Liver (tissue), 9 donors: ENCODE data around the gene IL13. TPM values are rescaled to one million over a fixed set of nuclear protein-coding genes. Genes with fewer than 3 reads are reported as not detected.

Experiments used
- DNase-seq: peaks from one replicate; pipeline ENCODE4 v3.0.0-alpha.2; 2017; ENCODE audit warnings: low spot score
- H3K27ac ChIP-seq, 2 donors: one replicate each; pipeline ENCODE4 v1.7.0; 2013; ENCODE audit warnings: inconsistent platforms in 2 of 2, low read length in 2 of 2, control low read depth in 1 of 2, low read depth in 1 of 2, mild to moderate bottlenecking in 1 of 2
- H3K27me3 ChIP-seq, 4 donors: one replicate each; pipeline versions ENCODE4 v1.6.1 to v1.7.0; 2013; ENCODE audit warnings: low read length in 3 of 4, inconsistent platforms in 1 of 4, mild to moderate bottlenecking in 1 of 4, moderate library complexity in 1 of 4; ENCODE audit not compliant: control insufficient read depth in 4 of 4, insufficient read depth in 4 of 4
- H3K36me3 ChIP-seq, 4 donors: one replicate each; pipeline versions ENCODE4 v1.6.1 to v1.7.0; 2013; ENCODE audit warnings: low read length in 3 of 4, mild to moderate bottlenecking in 3 of 4, low read depth in 1 of 4, moderate library complexity in 1 of 4; ENCODE audit not compliant: control insufficient read depth in 4 of 4, insufficient read depth in 3 of 4
- H3K4me1 ChIP-seq, 4 donors: one replicate each; pipeline versions ENCODE4 v1.6.1 to v1.7.0; 2013; ENCODE audit warnings: low read length in 3 of 4, mild to moderate bottlenecking in 3 of 4, moderate library complexity in 1 of 4; ENCODE audit not compliant: control insufficient read depth in 4 of 4, insufficient read depth in 4 of 4
- H3K4me3 ChIP-seq, 3 donors: one replicate each; pipeline versions ENCODE4 v1.6.1 to v1.7.0; 2013; ENCODE audit warnings: low read length in 3 of 3, control low read depth in 1 of 3, low read depth in 1 of 3, mild to moderate bottlenecking in 1 of 3
- H3K9ac ChIP-seq, 2 donors: one replicate each; pipeline ENCODE4 v1.7.0; 2013; ENCODE audit warnings: low read length in 2 of 2, mild to moderate bottlenecking in 2 of 2, moderate library complexity in 2 of 2, control low read depth in 1 of 2, low read depth in 1 of 2
- H3K9me3 ChIP-seq, 4 donors: one replicate each; pipeline versions ENCODE4 v1.6.1 to v1.7.0; 2013; ENCODE audit warnings: low read length in 3 of 4; ENCODE audit not compliant: control insufficient read depth in 4 of 4
- FOXA2 ChIP-seq: IDR thresholded peaks from 2 replicates; pipeline ENCODE4 v1.6.1; 2016; ENCODE audit warnings: antibody characterized with exemption
- HNF4A ChIP-seq, 2 donors: conservative IDR thresholded peaks; 2 replicates each; pipeline ENCODE4 v1.6.1; 2016; ENCODE audit warnings: antibody characterized with exemption in 2 of 2, mild to moderate bottlenecking in 2 of 2
- JUND ChIP-seq, 2 donors: IDR thresholded peaks; 2 replicates each; pipeline ENCODE4 v1.6.1; 2016; ENCODE audit warnings: antibody characterized with exemption in 2 of 2
- RAD21 ChIP-seq, 2 donors: IDR thresholded peaks; 2 replicates each; pipeline ENCODE4 v1.6.1; 2016; ENCODE audit warnings: antibody characterized with exemption in 2 of 2, mild to moderate bottlenecking in 2 of 2
- RXRA ChIP-seq, 2 donors: IDR thresholded peaks; 2 replicates each; pipeline ENCODE4 v1.6.1; 2017 to 2018; ENCODE audit warnings: antibody characterized with exemption in 2 of 2, mild to moderate bottlenecking in 1 of 2
- SP1 ChIP-seq: IDR thresholded peaks from 2 replicates; pipeline ENCODE4 v1.6.1; 2018; ENCODE audit warnings: antibody characterized with exemption, mild to moderate bottlenecking
- TAF1 ChIP-seq: conservative IDR thresholded peaks from 2 replicates; pipeline ENCODE4 v1.6.1; 2016; ENCODE audit warnings: antibody characterized with exemption, mild to moderate bottlenecking
- YY1 ChIP-seq: IDR thresholded peaks from 2 replicates; pipeline ENCODE4 v1.6.1; 2016; ENCODE audit warnings: antibody characterized with exemption, mild to moderate bottlenecking
- ZBTB33 ChIP-seq: IDR thresholded peaks from 2 replicates; pipeline ENCODE4 v1.6.1; 2016; ENCODE audit warnings: antibody characterized with exemption
- WGBS: extraction: QIAGEN DNeasy Blood & Tissue Kit; methylation state at CpG from one replicate; pipeline ENCODE4 v1.1.7; 2013; 5-methylcytosine and 5-hydroxymethylcytosine counted together
- polyA plus RNA-seq, 2 donors: library from polyadenylated mRNA; stranded (reverse) in 1 of 2; unstranded in 1 of 2; fragments of 200-250 nt in 1 of 2; fragments of >200 nt in 1 of 2; fragmentation: Nextera tagmentation in 1 of 2; extraction: Ambion mirVana in 1 of 2; gene quantifications; one replicate each; pipeline versions ENCODE4 v1.2.1 to v1.2.3, GENCODE V29; 2013 to 2015
- total RNA-seq, 2 donors: library from RNA; depleted of rRNA; stranded (reverse); fragments of >200 nt; gene quantifications; one replicate each; pipeline ENCODE4 v1.2.3, GENCODE V29; 2014
- TF ChIP-seq, protein P1 (sequence below): IDR thresholded peaks from 2 replicates; pipeline ENCODE4 v1.6.1; 2016; ENCODE audit warnings: antibody characterized with exemption, mild to moderate bottlenecking
- TF ChIP-seq, protein P2 (sequence below): IDR thresholded peaks from 2 replicates; pipeline ENCODE4 v1.6.1; 2016; ENCODE audit warnings: antibody characterized with exemption
- TF ChIP-seq, protein P3 (sequence below): IDR thresholded peaks from 2 replicates; pipeline ENCODE4 v1.6.1; 2016; ENCODE audit warnings: antibody characterized with exemption
- donor health status: healthy.
- donor health status: healthy.
- donor health status: healthy.
- donor health status: healthy.
- donor health status: healthy.

Gene IL13
- total and polyA plus RNA-seq, 4 donors, result not detected

DNA sequence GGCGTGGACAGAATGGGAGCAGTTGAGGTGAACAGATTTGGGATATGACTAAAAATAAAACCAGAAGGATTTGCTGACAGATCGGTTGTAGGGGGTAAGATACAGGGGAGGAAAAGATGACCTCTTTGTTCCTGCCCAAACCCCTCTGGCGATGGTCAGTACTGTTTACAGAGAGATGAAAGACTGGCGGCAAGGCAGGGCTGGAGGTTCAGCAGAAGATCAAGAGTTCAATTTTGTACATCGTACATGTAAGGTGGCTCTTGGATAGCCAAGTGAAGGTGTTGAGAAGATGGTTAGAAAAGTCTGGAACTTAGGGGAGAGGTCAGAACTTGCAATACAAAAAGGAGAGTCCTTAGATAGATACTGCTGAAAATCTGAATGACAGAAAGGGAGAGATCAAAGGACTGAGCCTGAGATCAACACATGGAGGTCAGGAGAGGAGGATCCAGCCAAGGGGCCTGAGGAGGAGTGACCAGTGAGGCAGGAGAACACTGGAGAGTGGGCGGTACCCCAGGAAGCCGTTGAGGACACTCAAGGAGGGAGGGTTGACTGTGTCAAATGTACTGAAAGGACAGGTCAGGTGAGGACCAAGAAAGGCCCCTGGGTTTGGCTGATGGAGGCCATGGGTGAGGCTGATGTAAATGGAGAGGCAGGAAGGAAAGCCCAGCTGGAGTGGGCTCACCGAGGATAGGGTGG lies 23.0 kb downstream of the IL13 start:
- Histone ChIP-seq H3K9ac (no peak overlapping the region), H3K36me3 (no peaks in the 10 kb centered on the region), H3K9me3 (no peaks in the 10 kb centered on the region), H3K4me3 (no peak overlapping the region), H3K27me3 (no peaks in the 10 kb centered on the region), H3K4me1 (no peaks in the 10 kb centered on the region), H3K27ac (no peak overlapping the region)
- DNase-seq, result no peak
- no peak for TF ChIP-seq TAF1
- TF ChIP-seq, protein P1, sequence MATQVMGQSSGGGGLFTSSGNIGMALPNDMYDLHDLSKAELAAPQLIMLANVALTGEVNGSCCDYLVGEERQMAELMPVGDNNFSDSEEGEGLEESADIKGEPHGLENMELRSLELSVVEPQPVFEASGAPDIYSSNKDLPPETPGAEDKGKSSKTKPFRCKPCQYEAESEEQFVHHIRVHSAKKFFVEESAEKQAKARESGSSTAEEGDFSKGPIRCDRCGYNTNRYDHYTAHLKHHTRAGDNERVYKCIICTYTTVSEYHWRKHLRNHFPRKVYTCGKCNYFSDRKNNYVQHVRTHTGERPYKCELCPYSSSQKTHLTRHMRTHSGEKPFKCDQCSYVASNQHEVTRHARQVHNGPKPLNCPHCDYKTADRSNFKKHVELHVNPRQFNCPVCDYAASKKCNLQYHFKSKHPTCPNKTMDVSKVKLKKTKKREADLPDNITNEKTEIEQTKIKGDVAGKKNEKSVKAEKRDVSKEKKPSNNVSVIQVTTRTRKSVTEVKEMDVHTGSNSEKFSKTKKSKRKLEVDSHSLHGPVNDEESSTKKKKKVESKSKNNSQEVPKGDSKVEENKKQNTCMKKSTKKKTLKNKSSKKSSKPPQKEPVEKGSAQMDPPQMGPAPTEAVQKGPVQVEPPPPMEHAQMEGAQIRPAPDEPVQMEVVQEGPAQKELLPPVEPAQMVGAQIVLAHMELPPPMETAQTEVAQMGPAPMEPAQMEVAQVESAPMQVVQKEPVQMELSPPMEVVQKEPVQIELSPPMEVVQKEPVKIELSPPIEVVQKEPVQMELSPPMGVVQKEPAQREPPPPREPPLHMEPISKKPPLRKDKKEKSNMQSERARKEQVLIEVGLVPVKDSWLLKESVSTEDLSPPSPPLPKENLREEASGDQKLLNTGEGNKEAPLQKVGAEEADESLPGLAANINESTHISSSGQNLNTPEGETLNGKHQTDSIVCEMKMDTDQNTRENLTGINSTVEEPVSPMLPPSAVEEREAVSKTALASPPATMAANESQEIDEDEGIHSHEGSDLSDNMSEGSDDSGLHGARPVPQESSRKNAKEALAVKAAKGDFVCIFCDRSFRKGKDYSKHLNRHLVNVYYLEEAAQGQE, result no peak
- TF ChIP-seq, protein P2, sequence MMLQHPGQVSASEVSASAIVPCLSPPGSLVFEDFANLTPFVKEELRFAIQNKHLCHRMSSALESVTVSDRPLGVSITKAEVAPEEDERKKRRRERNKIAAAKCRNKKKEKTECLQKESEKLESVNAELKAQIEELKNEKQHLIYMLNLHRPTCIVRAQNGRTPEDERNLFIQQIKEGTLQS, result no peak
- TF ChIP-seq YY1, result no peak
- WGBS, result 94% methylated on average over 8 of the region's 8 CpGs

GRCh38 chr5:132681476-132681831 lies 23.5 kb downstream of the IL13 start:
- Histone ChIP-seq H3K36me3 (no peaks in the 10 kb centered on the region), H3K9ac (no peak overlapping the region), H3K4me3 (no peak overlapping the region), H3K9me3 (no peaks in the 10 kb centered on the region), H3K4me1 (no peaks in the 10 kb centered on the region), H3K27ac (no peak overlapping the region), H3K27me3 (no peaks in the 10 kb centered on the region)
- TF ChIP-seq YY1 (no peak), TAF1 (no peak), JUND (IDR thresholded peaks at IDR 0.05) (no peak), FOXA2 (no peak), RXRA (IDR thresholded peaks at IDR 0.05) (no peak), HNF4A (conservative IDR thresholded peaks at IDR 0.05) (no peak), RAD21 (IDR thresholded peaks at IDR 0.05) (no peak), ZBTB33 (no peak), SP1 (no peak)
- TF ChIP-seq, protein P3, sequence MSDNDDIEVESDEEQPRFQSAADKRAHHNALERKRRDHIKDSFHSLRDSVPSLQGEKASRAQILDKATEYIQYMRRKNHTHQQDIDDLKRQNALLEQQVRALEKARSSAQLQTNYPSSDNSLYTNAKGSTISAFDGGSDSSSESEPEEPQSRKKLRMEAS, result no peak
- DNase-seq, result no peak
- 95% methylated on average over 2 of the region's 2 CpGs for WGBS

DNA sequence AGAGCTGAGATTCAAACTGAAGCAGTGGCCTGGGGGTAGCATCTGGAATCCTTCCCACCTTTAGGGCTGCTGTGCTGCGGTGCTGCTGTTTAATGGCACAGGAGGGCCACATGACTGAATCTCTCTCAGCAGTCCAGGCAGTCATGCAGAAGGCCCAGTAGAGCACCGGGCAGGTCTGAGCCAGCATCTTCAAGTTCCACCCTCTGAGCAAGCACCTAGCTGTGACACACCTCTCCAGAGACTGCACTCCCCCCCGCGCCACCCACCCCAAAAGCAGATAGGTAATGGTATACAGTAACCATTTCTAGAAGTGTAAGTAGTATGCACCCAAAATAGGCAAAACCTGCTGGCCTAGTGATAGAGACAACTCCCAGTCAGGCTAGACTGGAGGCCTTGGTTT lies 24.0 kb downstream of the IL13 start:
- Histone ChIP-seq H3K27me3 (no peaks in the 10 kb centered on the region), H3K27ac (no peak overlapping the region), H3K9ac (no peak overlapping the region), H3K4me3 (no peak overlapping the region), H3K9me3 (no peaks in the 10 kb centered on the region), H3K4me1 (no peaks in the 10 kb centered on the region), H3K36me3 (no peaks in the 10 kb centered on the region)
- no peak for DNase-seq
- 95% methylated on average over 4 of the region's 4 CpGs for WGBS
- TF ChIP-seq FOXA2, result no peak
- no peak for TF ChIP-seq HNF4A (conservative IDR thresholded peaks at IDR 0.05)
- no peak for TF ChIP-seq TAF1
